Smooth muscle cell (in vitro differentiated cells): Measurements from ENCODE around the gene PCSK2. TPM values are rescaled to one million over a fixed set of nuclear protein-coding genes. Genes with fewer than 3 reads are reported as not detected.

Experiments
- DNase-seq: peaks from one replicate; lab custom pipeline; 2025; ENCODE audit not compliant: unreplicated experiment; lab: John Stamatoyannopoulos, UW
- H2AFZ ChIP-seq: fragments of 200-600 bp; sonication (generic); 2 replicates; pipeline ENCODE4 v1.6.0; 2016; ENCODE audit warnings: antibody characterized with exemption, low read depth, mild to moderate bottlenecking
- H3F3A ChIP-seq: fragments of 200-600 bp; sonication (generic); 2 replicates; pipeline ENCODE4 v1.6.0; 2017; ENCODE audit warnings: antibody characterized with exemption, low read depth
- H3K27ac ChIP-seq: fragments of 200-600 bp; sonication (generic); 2 replicates; pipeline ENCODE4 v1.5.1; 2016; ENCODE audit warnings: low read depth, mild to moderate bottlenecking
- H3K27me3 ChIP-seq: fragments of 200-600 bp; sonication (generic); 2 replicates; pipeline ENCODE4 v1.6.1; 2016; ENCODE audit warnings: low read depth, mild to moderate bottlenecking
- H3K36me3 ChIP-seq: fragments of 200-600 bp; sonication (generic); 2 replicates; pipeline ENCODE4 v1.5.1; 2016; ENCODE audit warnings: low read depth
- H3K4me1 ChIP-seq: fragments of 200-600 bp; sonication (generic); 2 replicates; pipeline ENCODE4 v1.5.1; 2016; ENCODE audit warnings: low read depth
- H3K4me2 ChIP-seq: fragments of 200-600 bp; sonication (generic); 2 replicates; pipeline ENCODE4 v1.6.0; 2016; ENCODE audit warnings: mild to moderate bottlenecking
- H3K4me3 ChIP-seq: fragments of 200-600 bp; sonication (generic); 2 replicates; pipeline ENCODE4 v1.5.1; 2016; ENCODE audit warnings: mild to moderate bottlenecking
- H3K79me2 ChIP-seq: fragments of 200-600 bp; sonication (generic); 2 replicates; pipeline ENCODE4 v1.6.0; 2016; ENCODE audit warnings: low read depth, mild to moderate bottlenecking
- H3K9ac ChIP-seq: fragments of 200-600 bp; sonication (generic); 2 replicates; pipeline ENCODE4 v1.6.0; 2016; ENCODE audit warnings: low read depth
- H3K9me3 ChIP-seq: fragments of 200-600 bp; sonication (generic); replicated peaks from 2 replicates; pipeline ENCODE4 v1.5.1; 2016; ENCODE audit warnings: low read depth
- H4K20me1 ChIP-seq: fragments of 200-600 bp; sonication (generic); 2 replicates; pipeline ENCODE4 v1.6.0; 2016; ENCODE audit warnings: low read depth
- WGBS: methylation state at CpG from one replicate; pipeline ENCODE4 v1.1.7; 2016; ENCODE audit warnings: low lambda C conversion rate; 5-methylcytosine and 5-hydroxymethylcytosine counted together
- polyA plus RNA-seq: library from polyadenylated mRNA; unstranded; fragments of >200 nt; fragmentation: Nextera tagmentation; extraction: Ambion mirVana; gene quantifications from 2 replicates; pipeline ENCODE4 v1.2.1, GENCODE V29; 2016
- total RNA-seq: library from RNA; depleted of rRNA; stranded (reverse); fragments of >200 nt; gene quantifications from 2 replicates; pipeline ENCODE4 v1.2.3, GENCODE V29; 2014
- TF ChIP-seq, protein P1 (sequence below): fragments of 200-600 bp; sonication (generic); IDR thresholded peaks from 2 replicates; pipeline ENCODE4 v1.5.1; 2017; ENCODE audit warnings: borderline replicate concordance, mild to moderate bottlenecking, antibody characterized with exemption; ENCODE audit not compliant: insufficient read depth, poor library complexity, severe bottlenecking

The PCSK2 gene
- total and polyA plus RNA-seq, 2 experiments from 2014 or later, result not detected

GRCh38 chr20:17364681-17365080 lies 137.8 kb downstream of the PCSK2 start:
- Histone ChIP-seq H3F3A (no peaks in the 10 kb centered on the region), H3K4me3 (no peak overlapping the region), H3K4me1 (no peaks in the 10 kb centered on the region), H3K9me3 (no peaks in the 10 kb centered on the region), H3K4me2 (no peak overlapping the region), H3K27ac (no peak overlapping the region), H2AFZ (no peak overlapping the region), H3K36me3 (no peaks in the 10 kb centered on the region), H3K9ac (no peak overlapping the region), H3K27me3 (no peaks in the 10 kb centered on the region), H3K79me2 (no peaks in the 10 kb centered on the region), H4K20me1 (no peaks in the 10 kb centered on the region)
- 90% methylated on average over 4 of the region's 4 CpGs for WGBS
- DNase-seq, result no peak
- TF ChIP-seq, protein P1, sequence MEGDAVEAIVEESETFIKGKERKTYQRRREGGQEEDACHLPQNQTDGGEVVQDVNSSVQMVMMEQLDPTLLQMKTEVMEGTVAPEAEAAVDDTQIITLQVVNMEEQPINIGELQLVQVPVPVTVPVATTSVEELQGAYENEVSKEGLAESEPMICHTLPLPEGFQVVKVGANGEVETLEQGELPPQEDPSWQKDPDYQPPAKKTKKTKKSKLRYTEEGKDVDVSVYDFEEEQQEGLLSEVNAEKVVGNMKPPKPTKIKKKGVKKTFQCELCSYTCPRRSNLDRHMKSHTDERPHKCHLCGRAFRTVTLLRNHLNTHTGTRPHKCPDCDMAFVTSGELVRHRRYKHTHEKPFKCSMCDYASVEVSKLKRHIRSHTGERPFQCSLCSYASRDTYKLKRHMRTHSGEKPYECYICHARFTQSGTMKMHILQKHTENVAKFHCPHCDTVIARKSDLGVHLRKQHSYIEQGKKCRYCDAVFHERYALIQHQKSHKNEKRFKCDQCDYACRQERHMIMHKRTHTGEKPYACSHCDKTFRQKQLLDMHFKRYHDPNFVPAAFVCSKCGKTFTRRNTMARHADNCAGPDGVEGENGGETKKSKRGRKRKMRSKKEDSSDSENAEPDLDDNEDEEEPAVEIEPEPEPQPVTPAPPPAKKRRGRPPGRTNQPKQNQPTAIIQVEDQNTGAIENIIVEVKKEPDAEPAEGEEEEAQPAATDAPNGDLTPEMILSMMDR, result no peak

GRCh38 chr20:17365831-17366230 lies 139.0 kb downstream of the PCSK2 start:
- Histone ChIP-seq H3K9ac (no peak overlapping the region), H3K27ac (no peak overlapping the region), H3K4me1 (no peaks in the 10 kb centered on the region), H3F3A (no peaks in the 10 kb centered on the region), H3K9me3 (no peaks in the 10 kb centered on the region), H3K27me3 (no peaks in the 10 kb centered on the region), H3K79me2 (no peaks in the 10 kb centered on the region), H3K4me3 (no peak overlapping the region), H2AFZ (no peak overlapping the region), H3K36me3 (no peaks in the 10 kb centered on the region), H4K20me1 (no peaks in the 10 kb centered on the region), H3K4me2 (no peak overlapping the region)
- DNase-seq, result no peak
- TF ChIP-seq, protein P1, result no peak
- 94% methylated on average over 4 of the region's 4 CpGs for WGBS

GRCh38 chr20:17369506-17369905 lies 142.7 kb downstream of the PCSK2 start:
- Histone ChIP-seq H3K27ac (no peak overlapping the region), H3K4me2 (no peak overlapping the region), H2AFZ (no peak overlapping the region), H3K79me2 (no peaks in the 10 kb centered on the region), H3K9me3 (no peaks in the 10 kb centered on the region), H3K36me3 (no peaks in the 10 kb centered on the region), H3K27me3 (no peaks in the 10 kb centered on the region), H3K9ac (no peak overlapping the region), H3K4me1 (no peaks in the 10 kb centered on the region), H4K20me1 (no peaks in the 10 kb centered on the region), H3F3A (no peaks in the 10 kb centered on the region), H3K4me3 (no peak overlapping the region)
- 95% methylated on average over 2 of the region's 2 CpGs for WGBS
- DNase-seq, result no peak
- TF ChIP-seq, protein P1, result no peak

DNA sequence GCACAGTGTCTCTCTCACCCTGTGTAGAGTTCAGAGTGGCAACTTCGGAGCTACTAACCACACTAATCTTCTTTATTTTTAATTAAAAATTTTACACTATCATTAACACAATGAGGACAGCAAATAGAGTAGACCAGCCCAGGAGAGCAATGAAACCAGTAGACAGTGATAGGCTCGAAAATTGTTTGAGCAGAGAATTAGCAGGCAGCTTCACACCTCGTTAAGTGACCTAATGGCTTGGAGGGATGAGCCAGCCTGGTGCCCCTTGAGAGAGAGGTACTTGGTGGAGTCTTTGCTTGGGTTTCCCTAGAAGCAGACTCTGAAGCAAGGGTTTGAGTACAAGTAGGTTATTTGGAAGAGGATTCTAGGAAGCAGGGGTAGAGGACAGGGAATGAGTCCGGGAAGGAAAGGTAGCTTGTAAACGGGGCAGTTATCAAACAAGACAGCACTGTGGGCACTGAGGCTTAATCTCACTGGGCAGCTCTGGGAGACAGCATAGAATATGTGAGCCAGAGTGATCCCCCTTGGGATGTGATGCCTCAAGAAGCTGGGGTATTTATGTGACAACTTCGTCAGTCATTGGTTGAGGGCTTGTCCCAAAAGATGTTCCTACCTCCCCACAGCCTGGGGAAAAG lies 146.1 kb downstream of the PCSK2 start:
- no peak for DNase-seq
- TF ChIP-seq, protein P1, result no peak
- no peak overlapping the region for H2AFZ ChIP-seq
- WGBS, result 60% methylated on average over 6 of the region's 6 CpGs
- no peaks in the 10 kb centered on the region for H4K20me1 ChIP-seq
- no peaks in the 10 kb centered on the region for H3F3A ChIP-seq
- H3K9ac ChIP-seq, result no peak overlapping the region
- no peak overlapping the region for H3K4me2 ChIP-seq
- H3K9me3 ChIP-seq, result no peaks in the 10 kb centered on the region
- H3K4me3 ChIP-seq, result no peak overlapping the region
- H3K36me3 ChIP-seq, result no peaks in the 10 kb centered on the region
- no peaks in the 10 kb centered on the region for H3K4me1 ChIP-seq
- H3K27me3 ChIP-seq, result no peaks in the 10 kb centered on the region
- H3K79me2 ChIP-seq, result no peaks in the 10 kb centered on the region
- no peak overlapping the region for H3K27ac ChIP-seq
